Glutamatergic neuron (in vitro differentiated cells): ENCODE measurements around the gene IL22RA2. TPM values are rescaled to one million over a fixed set of nuclear protein-coding genes. Genes with fewer than 3 reads are reported as not detected.

Source experiments
- DNase-seq: peaks from one replicate; pipeline ENCODE4 v3.0.0; 2022
- H3K27ac Mint-ChIP-seq: one replicate; pipeline ENCODE4 v1.8.0; 2020; ENCODE audit warnings: mild to moderate bottlenecking, mixed read lengths, inconsistent platforms; ENCODE audit not compliant: unreplicated experiment
- H3K27me3 Mint-ChIP-seq: one replicate; pipeline ENCODE4 v1.8.0; 2020; ENCODE audit warnings: mild to moderate bottlenecking, moderate library complexity, mixed read lengths, inconsistent platforms; ENCODE audit not compliant: unreplicated experiment
- H3K36me3 Mint-ChIP-seq: one replicate; pipeline ENCODE4 v1.8.0; 2020; ENCODE audit warnings: mild to moderate bottlenecking, mixed read lengths, inconsistent platforms; ENCODE audit not compliant: unreplicated experiment
- H3K4me1 Mint-ChIP-seq: one replicate; pipeline ENCODE4 v1.8.0; 2020; ENCODE audit warnings: mild to moderate bottlenecking, low read depth, mixed read lengths, inconsistent platforms; ENCODE audit not compliant: unreplicated experiment
- H3K4me3 Mint-ChIP-seq: one replicate; pipeline ENCODE4 v1.8.0; 2020; ENCODE audit warnings: mild to moderate bottlenecking, mixed read lengths, inconsistent platforms; ENCODE audit not compliant: unreplicated experiment
- H3K9me3 Mint-ChIP-seq: one replicate; pipeline ENCODE4 v1.8.0; 2020; ENCODE audit warnings: mild to moderate bottlenecking, moderate library complexity, mixed read lengths, inconsistent platforms; ENCODE audit not compliant: unreplicated experiment
- CTCF ChIP-seq: fragments of 200-600 bp; sonication (generic); IDR thresholded peaks from one replicate; pipeline ENCODE4 v1.5.0; 2021; ENCODE audit not compliant: partially characterized antibody, unreplicated experiment
- total RNA-seq: library from RNA; stranded (reverse); fragmentation: NEBNext Ultra II Directional; extraction: Animal tissue kit (Norgen Biotek cat#: 25700); gene quantifications from one replicate; pipeline ENCODE4 v1.2.1, GENCODE V29; 2021; ENCODE audit not compliant: unreplicated experiment

The IL22RA2 gene
- total RNA-seq, 1 donor from 2014 or later: not detected

- Mint-ChIP-seq H3K4me1 (no peaks in the 10 kb centered on the region), H3K27me3 (no peaks in the 10 kb centered on the region), H3K27ac (no peak overlapping the region), H3K4me3 (no peak overlapping the region), H3K36me3 (peaks cover 28% of the 10 kb centered on the region), H3K9me3 (peaks cover 10% of the 10 kb centered on the region)
- no peak for DNase-seq
- no peak for TF ChIP-seq CTCF
These were observed 10.6 kb downstream of the IL22RA2 start for GRCh38 chr6:137162692-137163306.

GRCh38 chr6:137161949-137162348 is 11.5 kb downstream of the IL22RA2 start:
- peaks cover 28% of the 10 kb centered on the region for H3K36me3 Mint-ChIP-seq

GRCh38 chr6:137160763-137161162 is 12.7 kb downstream of the IL22RA2 start:
- Mint-ChIP-seq H3K4me1 (no peaks in the 10 kb centered on the region), H3K27me3 (no peaks in the 10 kb centered on the region), H3K9me3 (peaks cover 10% of the 10 kb centered on the region), H3K27ac (no peak overlapping the region), H3K36me3 (peaks cover 23% of the 10 kb centered on the region), H3K4me3 (no peak overlapping the region)
- DNase-seq: no peak
- TF ChIP-seq CTCF: no peak

More at GRCh38 chr6:137161949-137162348, 11.5 kb downstream of the IL22RA2 start:
- Mint-ChIP-seq H3K4me1 (no peaks in the 10 kb centered on the region), H3K27ac (no peak overlapping the region), H3K9me3 (peaks cover 10% of the 10 kb centered on the region), H3K4me3 (no peak overlapping the region), H3K27me3 (no peaks in the 10 kb centered on the region)
- DNase-seq: no peak
- TF ChIP-seq CTCF: no peak

GRCh38 chr6:137159912-137160311 is 13.5 kb downstream of the IL22RA2 start:
- H3K27ac Mint-ChIP-seq: no peak overlapping the region
- no peak for DNase-seq
- H3K36me3 Mint-ChIP-seq: peaks cover 23% of the 10 kb centered on the region
- peaks cover 10% of the 10 kb centered on the region for H3K9me3 Mint-ChIP-seq
- no peak for TF ChIP-seq CTCF
- no peaks in the 10 kb centered on the region for H3K27me3 Mint-ChIP-seq
- H3K4me3 Mint-ChIP-seq: no peak overlapping the region
- no peaks in the 10 kb centered on the region for H3K4me1 Mint-ChIP-seq

- Mint-ChIP-seq H3K9me3 (no peaks in the 10 kb centered on the region), H3K27ac (no peak overlapping the region), H3K4me1 (no peaks in the 10 kb centered on the region), H3K27me3 (no peaks in the 10 kb centered on the region), H3K4me3 (no peak overlapping the region), H3K36me3 (peaks cover 9% of the 10 kb centered on the region)
- no peak for DNase-seq
- no peak for TF ChIP-seq CTCF
These were observed 15.8 kb downstream of the IL22RA2 start for GRCh38 chr6:137157601-137158000.
